Measurements from ENCODE around the gene SCAND1.
"Not testable (repeated sequence)": the region's sequence is repeated elsewhere in the genome, so short reads cannot be mapped to it uniquely, and the experiment has no call there.

Gene SCAND1

GRCh38 chr20:35954200-35954906 is at the start of gene SCAND1:
TSS of gene SCAND1 (minus strand) at chr20:35954502. CDS start at chr20:35954284, 218 bp downstream.
- Histone ChIP-seq H3K9me3 (ENCODE audit: control insufficient read depth, insufficient read depth, low read length) (no peaks in the 10 kb centered on the region), H3K4me3 (ENCODE audit: low read length) (peak within 1 kb of the TSS; percentile 61), H3K27me3 (ENCODE audit: control insufficient read depth, insufficient read depth, low read length) (no peaks in the 10 kb centered on the region), H3K27ac (ENCODE audit: low read length) (no peak within 1 kb of the TSS), H3K4me1 (ENCODE audit: control insufficient read depth, insufficient read depth, low read length) (no peaks in the 10 kb centered on the region), H3K36me3 (ENCODE audit: control insufficient read depth, insufficient read depth, low read length) (no peaks in the 10 kb centered on the region; the same call in 1 of the 2 replicates)
- WGBS (ENCODE audit: insufficient coverage, insufficient read length), result no CpG with 5 or more reads among the region's 76 CpGs
- DNase-seq (ENCODE audit: low read depth, low spot score), result peak; percentile 94

DNA sequence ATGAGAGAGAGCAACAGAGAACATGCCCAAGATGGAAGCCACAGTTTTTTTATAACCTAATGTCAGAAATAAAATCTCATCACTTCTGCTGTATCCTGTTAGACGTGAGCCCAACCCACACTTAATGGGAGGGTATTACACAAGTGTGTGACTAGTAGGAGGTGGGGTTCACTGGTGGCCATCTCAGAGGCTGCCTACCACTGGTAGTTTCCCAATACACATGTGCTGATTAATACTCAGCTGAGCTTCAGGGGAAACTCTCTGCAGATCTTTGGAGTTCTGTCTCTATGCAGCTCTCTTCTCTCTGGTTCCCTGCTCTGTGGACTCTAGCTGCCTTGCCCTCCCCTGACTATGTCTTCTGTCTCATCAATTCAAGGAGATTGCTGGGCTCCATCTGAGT is 49.7 kb upstream of the SCAND1 start:
- H3K9me3 ChIP-seq (ENCODE audit: control insufficient read depth, insufficient read depth, low read length), result no peaks in the 10 kb centered on the region
- DNase-seq (ENCODE audit: low read depth, low spot score), result no peak
- H3K27ac ChIP-seq (ENCODE audit: low read length), result no peak overlapping the region
- WGBS (ENCODE audit: insufficient coverage, insufficient read length), result no CpG with 5 or more reads among the region's 1 CpG
- H3K4me1 ChIP-seq (ENCODE audit: control insufficient read depth, insufficient read depth, low read length), result no peaks in the 10 kb centered on the region
- H3K4me3 ChIP-seq (ENCODE audit: low read length), result no peak overlapping the region
- H3K27me3 ChIP-seq (ENCODE audit: control insufficient read depth, insufficient read depth, low read length), result no peaks in the 10 kb centered on the region
- H3K36me3 ChIP-seq (ENCODE audit: control insufficient read depth, insufficient read depth, low read length), result no peaks in the 10 kb centered on the region

DNA sequence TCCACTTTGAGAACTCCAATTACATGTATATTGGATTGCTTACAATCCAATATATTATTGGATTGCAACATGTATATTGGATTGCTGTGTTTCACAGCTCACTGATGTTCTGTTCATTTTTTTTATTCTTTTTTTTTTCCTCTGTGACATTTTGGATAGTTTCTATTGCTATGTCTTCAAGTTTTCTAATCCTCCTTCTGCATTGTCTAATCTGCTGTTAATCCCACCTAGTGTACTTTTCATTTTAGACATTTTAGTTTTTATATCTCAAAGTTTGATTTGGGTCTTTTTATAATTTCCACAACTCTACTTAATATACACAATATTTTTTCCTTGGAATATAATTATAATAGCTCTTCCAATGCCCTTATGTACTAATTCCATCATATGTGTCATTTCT is 48.6 kb upstream of the SCAND1 start:
- Histone ChIP-seq H3K9me3 (ENCODE audit: control insufficient read depth, insufficient read depth, low read length) (no peaks in the 10 kb centered on the region), H3K36me3 (ENCODE audit: control insufficient read depth, insufficient read depth, low read length) (no peaks in the 10 kb centered on the region), H3K27me3 (ENCODE audit: control insufficient read depth, insufficient read depth, low read length) (no peaks in the 10 kb centered on the region), H3K27ac (ENCODE audit: low read length) (no peak overlapping the region), H3K4me1 (ENCODE audit: control insufficient read depth, insufficient read depth, low read length) (no peaks in the 10 kb centered on the region), H3K4me3 (ENCODE audit: low read length) (no peak overlapping the region)
- no peak for DNase-seq (ENCODE audit: low read depth, low spot score)

GRCh38 chr20:36001331-36001730 is 47.0 kb upstream of the SCAND1 start:
- H3K4me3 ChIP-seq (ENCODE audit: low read length); H3K27ac ChIP-seq (ENCODE audit: low read length); H3K4me1 ChIP-seq (ENCODE audit: control insufficient read depth, insufficient read depth, low read length); H3K9me3 ChIP-seq (ENCODE audit: control insufficient read depth, insufficient read depth, low read length); H3K27me3 ChIP-seq (ENCODE audit: control insufficient read depth, insufficient read depth, low read length); DNase-seq (ENCODE audit: low read depth, low spot score); H3K36me3 ChIP-seq (ENCODE audit: control insufficient read depth, insufficient read depth, low read length): not testable (repeated sequence)
- no CpG with 5 or more reads among the region's 34 CpGs for WGBS (ENCODE audit: insufficient coverage, insufficient read length)

GRCh38 chr20:35996492-35996891 is 42.2 kb upstream of the SCAND1 start:
- not testable (repeated sequence) for H3K36me3 ChIP-seq (ENCODE audit: control insufficient read depth, insufficient read depth, low read length); H3K4me1 ChIP-seq (ENCODE audit: control insufficient read depth, insufficient read depth, low read length); H3K27me3 ChIP-seq (ENCODE audit: control insufficient read depth, insufficient read depth, low read length); H3K27ac ChIP-seq (ENCODE audit: low read length); H3K9me3 ChIP-seq (ENCODE audit: control insufficient read depth, insufficient read depth, low read length); H3K4me3 ChIP-seq (ENCODE audit: low read length); DNase-seq (ENCODE audit: low read depth, low spot score)
- WGBS (ENCODE audit: insufficient coverage, insufficient read length), result no CpG with 5 or more reads among the region's 8 CpGs

GRCh38 chr20:35994994-35995453 is 40.7 kb upstream of the SCAND1 start:
- no peaks in the 10 kb centered on the region for H3K9me3 ChIP-seq (ENCODE audit: control insufficient read depth, insufficient read depth, low read length)
- DNase-seq (ENCODE audit: low read depth, low spot score), result peak; percentile 66
- H3K36me3 ChIP-seq (ENCODE audit: control insufficient read depth, insufficient read depth, low read length), result no peaks in the 10 kb centered on the region
- no peaks in the 10 kb centered on the region for H3K4me1 ChIP-seq (ENCODE audit: control insufficient read depth, insufficient read depth, low read length)
- H3K27ac ChIP-seq (ENCODE audit: low read length), result no peak overlapping the region
- no peak overlapping the region for H3K4me3 ChIP-seq (ENCODE audit: low read length)
- no CpG with 5 or more reads among the region's 6 CpGs for WGBS (ENCODE audit: insufficient coverage, insufficient read length)
- no peaks in the 10 kb centered on the region for H3K27me3 ChIP-seq (ENCODE audit: control insufficient read depth, insufficient read depth, low read length)

DNA sequence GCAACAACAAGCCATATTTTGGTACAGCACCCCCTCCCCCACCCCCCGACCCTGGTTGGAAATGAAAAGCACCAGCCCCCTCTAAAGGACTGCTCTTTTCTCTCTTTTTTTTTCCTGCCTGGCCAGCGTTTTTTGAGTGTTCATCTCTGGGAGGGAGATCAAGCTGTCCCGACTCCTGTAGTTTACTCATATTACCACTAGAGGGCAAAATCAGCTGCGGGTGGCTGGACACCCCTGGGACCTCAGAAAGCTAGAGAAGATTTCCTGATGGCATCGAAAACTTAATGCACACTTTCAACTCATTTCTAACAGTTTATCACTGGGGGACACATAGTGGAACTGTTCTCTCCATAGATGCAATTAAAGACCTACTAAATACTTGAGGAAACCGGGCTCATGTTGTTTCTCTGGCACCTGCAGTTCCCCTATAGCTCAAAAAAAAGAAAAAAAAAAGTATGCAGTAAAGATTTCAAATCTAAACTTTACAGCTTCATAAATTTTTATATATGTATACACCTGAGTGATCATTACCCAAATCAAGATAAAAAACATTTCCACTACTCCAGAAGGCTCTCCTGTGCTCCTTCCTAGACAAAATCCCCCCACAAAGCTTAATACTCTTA is 38.5 kb upstream of the SCAND1 start:
- H3K4me1 ChIP-seq (ENCODE audit: control insufficient read depth, insufficient read depth, low read length), result no peaks in the 10 kb centered on the region
- no peak overlapping the region for H3K27ac ChIP-seq (ENCODE audit: low read length)
- DNase-seq (ENCODE audit: low read depth, low spot score), result peak; percentile 39
- H3K36me3 ChIP-seq (ENCODE audit: control insufficient read depth, insufficient read depth, low read length), result no peaks in the 10 kb centered on the region
- no peaks in the 10 kb centered on the region for H3K9me3 ChIP-seq (ENCODE audit: control insufficient read depth, insufficient read depth, low read length)
- H3K27me3 ChIP-seq (ENCODE audit: control insufficient read depth, insufficient read depth, low read length), result no peaks in the 10 kb centered on the region
- H3K4me3 ChIP-seq (ENCODE audit: low read length), result no peak overlapping the region
- WGBS (ENCODE audit: insufficient coverage, insufficient read length), result no CpG with 5 or more reads among the region's 6 CpGs

DNA sequence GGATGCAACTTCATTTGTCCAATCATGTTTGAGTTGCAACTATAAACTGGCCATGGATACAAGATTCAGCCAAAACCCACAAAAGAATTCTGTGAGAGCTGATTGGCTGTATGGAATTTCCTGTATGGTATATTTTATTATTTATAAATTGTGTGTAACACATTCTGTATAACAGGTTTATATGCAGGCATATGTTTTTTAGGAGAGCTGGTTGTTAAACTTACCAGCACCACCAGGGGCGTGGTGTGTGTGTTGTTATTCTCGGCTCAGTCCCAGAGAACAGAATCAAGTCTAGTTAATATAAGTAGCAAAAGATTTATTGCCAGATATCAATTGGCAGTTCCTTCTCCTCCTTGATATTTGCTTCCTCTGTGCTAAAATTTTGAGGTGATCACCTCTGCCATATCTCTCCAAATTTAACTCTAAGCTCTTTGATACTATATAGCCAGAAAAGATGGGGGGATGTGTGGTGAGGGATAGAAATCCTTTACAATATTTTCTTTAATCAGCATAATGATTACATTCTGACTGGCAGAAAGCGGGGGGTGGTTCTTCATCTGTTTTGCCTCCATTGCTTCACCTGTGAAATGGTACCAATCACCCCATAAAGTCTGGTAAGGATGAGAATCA is 37.0 kb upstream of the SCAND1 start:
- Histone ChIP-seq H3K27me3 (ENCODE audit: control insufficient read depth, insufficient read depth, low read length) (no peaks in the 10 kb centered on the region), H3K4me3 (ENCODE audit: low read length) (no peak overlapping the region), H3K4me1 (ENCODE audit: control insufficient read depth, insufficient read depth, low read length) (no peaks in the 10 kb centered on the region), H3K9me3 (ENCODE audit: control insufficient read depth, insufficient read depth, low read length) (no peaks in the 10 kb centered on the region), H3K27ac (ENCODE audit: low read length) (no peak overlapping the region), H3K36me3 (ENCODE audit: control insufficient read depth, insufficient read depth, low read length) (no peaks in the 10 kb centered on the region)
- no CpG with 5 or more reads among the region's 3 CpGs for WGBS (ENCODE audit: insufficient coverage, insufficient read length)
- no peak for DNase-seq (ENCODE audit: low read depth, low spot score)

- WGBS (ENCODE audit: insufficient coverage, insufficient read length), result no CpG with 5 or more reads among the region's 2 CpGs
- Histone ChIP-seq H3K4me3 (ENCODE audit: low read length) (no peak overlapping the region), H3K9me3 (ENCODE audit: control insufficient read depth, insufficient read depth, low read length) (no peaks in the 10 kb centered on the region), H3K27me3 (ENCODE audit: control insufficient read depth, insufficient read depth, low read length) (no peaks in the 10 kb centered on the region), H3K27ac (ENCODE audit: low read length) (no peak overlapping the region), H3K36me3 (ENCODE audit: control insufficient read depth, insufficient read depth, low read length) (no peaks in the 10 kb centered on the region), H3K4me1 (ENCODE audit: control insufficient read depth, insufficient read depth, low read length) (no peaks in the 10 kb centered on the region)
- DNase-seq (ENCODE audit: low read depth, low spot score), result no peak
These were observed 34.7 kb upstream of the SCAND1 start for GRCh38 chr20:35988910-35989463.

DNA sequence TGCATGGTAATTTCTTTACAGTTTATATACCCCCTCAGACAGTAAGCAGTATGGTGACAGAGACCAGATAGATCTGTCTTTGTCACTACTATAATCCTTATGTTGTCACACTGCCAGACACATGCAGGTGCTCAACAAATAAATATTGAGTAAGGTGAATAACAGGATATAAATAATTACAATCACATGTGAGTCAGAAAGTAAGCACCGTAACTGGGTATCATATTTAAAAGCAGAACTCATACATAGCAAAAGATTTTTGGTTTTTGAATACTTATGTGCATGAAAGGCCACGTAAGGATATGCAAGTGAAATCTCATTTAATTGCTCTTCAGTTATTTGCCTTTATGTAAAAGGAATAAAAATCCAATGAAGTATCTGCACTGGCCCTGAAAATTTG is 31.5 kb upstream of the SCAND1 start:
- Histone ChIP-seq H3K4me1 (ENCODE audit: control insufficient read depth, insufficient read depth, low read length) (no peaks in the 10 kb centered on the region), H3K36me3 (ENCODE audit: control insufficient read depth, insufficient read depth, low read length) (no peaks in the 10 kb centered on the region), H3K27me3 (ENCODE audit: control insufficient read depth, insufficient read depth, low read length) (no peaks in the 10 kb centered on the region), H3K4me3 (ENCODE audit: low read length) (no peak overlapping the region), H3K27ac (ENCODE audit: low read length) (no peak overlapping the region), H3K9me3 (ENCODE audit: control insufficient read depth, insufficient read depth, low read length) (no peaks in the 10 kb centered on the region)
- WGBS (ENCODE audit: insufficient coverage, insufficient read length), result no CpG with 5 or more reads among the region's 2 CpGs
- DNase-seq (ENCODE audit: low read depth, low spot score), result no peak

Data from iPS DF 6.9 (cell line).